Progenitor cell of endocrine pancreas (in vitro differentiated cells): ENCODE measurements around the gene CD300C. TPM values are rescaled to one million over a fixed set of nuclear protein-coding genes. Genes with fewer than 3 reads are reported as not detected.

Experiments used
- DNase-seq: peaks from one replicate; pipeline ENCODE4 v3.0.0; 2021; ENCODE audit warnings: low spot score; ENCODE audit not compliant: unreplicated experiment
- H3K27ac Mint-ChIP-seq: 2 replicates; pipeline ENCODE4 v1.8.0; 2021; ENCODE audit warnings: mild to moderate bottlenecking, moderate library complexity, mixed read lengths
- H3K27me3 Mint-ChIP-seq: 2 replicates; pipeline ENCODE4 v1.8.0; 2021; ENCODE audit warnings: mixed read lengths
- H3K36me3 Mint-ChIP-seq: 2 replicates; pipeline ENCODE4 v1.8.0; 2022; ENCODE audit warnings: mixed read lengths; ENCODE audit not compliant: insufficient read depth
- H3K4me1 Mint-ChIP-seq: 2 replicates; pipeline ENCODE4 v1.8.0; 2021; ENCODE audit warnings: low read depth, mixed read lengths
- H3K4me3 Mint-ChIP-seq: 2 replicates; pipeline ENCODE4 v1.8.0; 2021; ENCODE audit warnings: low read depth, mild to moderate bottlenecking, moderate library complexity, mixed read lengths
- H3K9me3 Mint-ChIP-seq: 2 replicates; pipeline ENCODE4 v1.8.0; 2021; ENCODE audit warnings: low read depth, mixed read lengths
- total RNA-seq: library from RNA; stranded (reverse); gene quantifications from 2 replicates; pipeline ENCODE4 v1.2.1, GENCODE V29; 2021
- TF ChIP-seq, protein P1 (sequence below): fragments of 200-600 bp; sonication (generic); IDR thresholded peaks from one replicate; pipeline ENCODE4 v1.5.0; 2021; ENCODE audit warnings: antibody characterized with exemption, mild to moderate bottlenecking; ENCODE audit not compliant: unreplicated experiment

The CD300C gene
- total RNA-seq, 1 donor from 2014 or later = not detected

DNA sequence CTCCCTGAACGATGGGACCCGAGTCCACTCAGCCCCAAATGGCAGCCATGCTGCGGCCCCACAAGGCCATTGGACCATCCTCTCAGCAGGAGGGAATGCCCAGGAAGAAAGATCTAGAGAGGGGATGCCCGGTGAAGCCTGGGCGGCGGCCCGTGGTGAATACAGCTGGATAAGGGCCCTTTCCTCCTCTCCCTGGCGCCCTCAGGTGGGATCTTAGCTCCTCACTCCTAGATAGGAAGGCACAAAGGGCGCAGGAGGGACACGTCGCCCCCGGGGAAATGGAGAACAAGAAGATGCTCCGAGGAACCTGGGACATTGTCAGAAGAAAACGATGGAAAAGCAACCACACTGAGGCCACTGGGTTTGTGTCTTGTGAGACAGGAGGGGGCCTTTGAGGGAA, 2.5 kb downstream of the CD300C start:
- H3K4me1 Mint-ChIP-seq = peaks cover 2% of the 10 kb centered on the region
- no peak overlapping the region for H3K27ac Mint-ChIP-seq
- H3K4me3 Mint-ChIP-seq = no peak overlapping the region
- H3K36me3 Mint-ChIP-seq = no peaks in the 10 kb centered on the region
- peaks cover 33% of the 10 kb centered on the region for H3K27me3 Mint-ChIP-seq
- no peaks in the 10 kb centered on the region for H3K9me3 Mint-ChIP-seq
- no peak for DNase-seq
- TF ChIP-seq, protein P1, sequence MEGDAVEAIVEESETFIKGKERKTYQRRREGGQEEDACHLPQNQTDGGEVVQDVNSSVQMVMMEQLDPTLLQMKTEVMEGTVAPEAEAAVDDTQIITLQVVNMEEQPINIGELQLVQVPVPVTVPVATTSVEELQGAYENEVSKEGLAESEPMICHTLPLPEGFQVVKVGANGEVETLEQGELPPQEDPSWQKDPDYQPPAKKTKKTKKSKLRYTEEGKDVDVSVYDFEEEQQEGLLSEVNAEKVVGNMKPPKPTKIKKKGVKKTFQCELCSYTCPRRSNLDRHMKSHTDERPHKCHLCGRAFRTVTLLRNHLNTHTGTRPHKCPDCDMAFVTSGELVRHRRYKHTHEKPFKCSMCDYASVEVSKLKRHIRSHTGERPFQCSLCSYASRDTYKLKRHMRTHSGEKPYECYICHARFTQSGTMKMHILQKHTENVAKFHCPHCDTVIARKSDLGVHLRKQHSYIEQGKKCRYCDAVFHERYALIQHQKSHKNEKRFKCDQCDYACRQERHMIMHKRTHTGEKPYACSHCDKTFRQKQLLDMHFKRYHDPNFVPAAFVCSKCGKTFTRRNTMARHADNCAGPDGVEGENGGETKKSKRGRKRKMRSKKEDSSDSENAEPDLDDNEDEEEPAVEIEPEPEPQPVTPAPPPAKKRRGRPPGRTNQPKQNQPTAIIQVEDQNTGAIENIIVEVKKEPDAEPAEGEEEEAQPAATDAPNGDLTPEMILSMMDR = no peak

DNA sequence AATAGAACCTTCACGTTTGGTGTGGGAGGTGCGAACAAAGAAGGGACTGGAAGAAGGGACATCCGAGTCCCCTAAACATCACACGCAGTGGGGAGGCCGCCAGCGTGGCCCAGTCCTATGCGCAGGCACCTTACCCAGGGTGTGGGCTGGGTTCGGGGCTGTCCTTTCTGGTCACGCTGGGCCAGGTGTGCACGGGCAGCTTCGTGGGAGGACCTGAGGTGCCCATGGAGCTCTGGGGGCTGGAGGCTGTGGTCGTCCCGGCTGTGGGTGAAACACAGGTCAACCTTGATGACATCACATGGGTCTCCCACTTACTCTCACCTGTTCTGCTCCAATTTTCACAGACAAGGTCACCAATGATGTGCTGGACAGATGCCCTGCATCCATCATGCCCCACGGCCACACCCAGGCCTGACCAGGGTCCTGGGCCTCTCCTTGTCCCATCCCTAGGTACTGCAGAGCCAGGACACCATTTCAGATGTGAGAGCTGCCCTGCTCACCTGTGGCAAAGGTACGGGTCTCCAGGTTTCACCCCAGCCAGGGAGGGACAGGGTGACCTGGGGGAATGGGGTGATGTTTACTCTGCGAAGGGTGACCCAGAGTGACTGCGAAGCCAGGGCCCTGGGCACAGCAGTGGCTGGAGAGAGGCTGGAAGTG, 3.1 kb downstream of the CD300C start:
- TF ChIP-seq, protein P1 = no peak
- no peaks in the 10 kb centered on the region for H3K36me3 Mint-ChIP-seq
- no peak for DNase-seq
- peaks cover 2% of the 10 kb centered on the region for H3K4me1 Mint-ChIP-seq
- H3K9me3 Mint-ChIP-seq = no peaks in the 10 kb centered on the region
- H3K27ac Mint-ChIP-seq = no peak overlapping the region
- no peak overlapping the region for H3K4me3 Mint-ChIP-seq
- H3K27me3 Mint-ChIP-seq = peaks cover 33% of the 10 kb centered on the region

DNA sequence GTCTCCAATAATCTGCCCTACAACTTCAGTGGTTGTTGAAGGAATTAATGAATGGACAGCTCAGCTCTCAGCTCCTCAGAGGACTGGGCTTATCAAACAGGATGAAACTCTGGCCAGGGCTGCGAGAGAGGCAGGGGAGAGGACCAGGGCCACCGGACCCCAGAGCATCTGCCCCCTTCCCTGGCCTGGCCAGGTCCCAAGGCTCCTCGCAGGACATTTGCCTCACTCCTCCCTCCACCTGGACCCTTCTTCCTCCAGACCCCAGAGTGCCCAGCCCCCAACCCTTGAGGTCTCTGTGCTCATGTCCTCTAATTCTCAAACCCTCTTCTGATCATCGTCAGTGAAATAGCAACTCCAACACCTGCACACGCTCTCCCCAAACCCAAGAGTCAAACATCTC, 3.7 kb downstream of the CD300C start:
- H3K4me3 Mint-ChIP-seq = no peak overlapping the region
- H3K36me3 Mint-ChIP-seq = no peaks in the 10 kb centered on the region
- H3K27ac Mint-ChIP-seq = no peak overlapping the region
- H3K4me1 Mint-ChIP-seq = peaks cover 2% of the 10 kb centered on the region
- peaks cover 32% of the 10 kb centered on the region for H3K27me3 Mint-ChIP-seq
- TF ChIP-seq, protein P1 = no peak
- no peak for DNase-seq
- H3K9me3 Mint-ChIP-seq = no peaks in the 10 kb centered on the region

DNA sequence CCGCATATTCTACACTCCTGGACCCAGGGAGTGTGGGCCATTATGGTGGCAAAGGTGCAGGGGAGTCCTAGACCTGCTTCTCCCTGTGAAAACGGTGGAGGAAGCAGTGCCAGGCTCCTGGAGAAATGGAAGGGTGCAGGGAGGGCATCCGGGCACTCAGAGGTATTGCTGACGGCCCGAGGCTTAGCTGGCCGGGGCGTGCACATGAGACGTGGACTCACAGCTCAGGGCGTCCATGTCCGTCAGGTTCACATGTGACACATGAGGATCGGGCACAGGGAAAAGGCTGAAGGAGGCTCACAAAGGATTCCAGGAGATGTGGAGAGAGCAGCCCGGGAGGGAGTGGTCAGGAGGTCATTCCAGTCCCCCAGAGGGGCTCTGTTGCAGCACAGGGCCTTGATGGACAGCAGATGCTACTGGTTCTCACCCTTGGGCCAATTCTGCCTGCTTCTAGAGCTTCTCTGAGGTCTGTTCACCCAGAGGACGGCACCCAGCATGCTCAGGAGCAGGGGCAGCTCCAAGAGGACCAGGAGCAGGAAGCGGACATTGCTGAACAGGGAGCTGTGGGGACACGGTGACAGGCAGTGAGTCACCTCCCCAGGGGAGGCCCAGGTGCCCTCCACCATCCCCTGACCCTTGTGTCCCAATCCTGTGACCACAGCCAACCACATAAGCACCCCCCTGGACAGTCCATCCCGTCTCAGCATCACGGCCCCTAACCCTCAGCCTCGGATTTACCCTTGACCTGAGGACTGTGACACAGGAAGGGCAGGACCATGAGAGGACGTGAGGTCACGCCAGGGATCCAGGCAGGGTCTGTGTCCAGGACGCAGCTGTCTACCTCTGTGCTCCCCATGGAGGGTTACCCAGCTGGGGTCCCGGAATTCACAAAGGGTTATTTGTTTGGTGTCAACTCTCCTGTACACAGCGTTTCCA, 4.5 kb downstream of the CD300C start:
- no peaks in the 10 kb centered on the region for H3K9me3 Mint-ChIP-seq
- H3K27ac Mint-ChIP-seq = no peak overlapping the region
- H3K4me3 Mint-ChIP-seq = no peak overlapping the region
- H3K4me1 Mint-ChIP-seq = peaks cover 2% of the 10 kb centered on the region
- H3K27me3 Mint-ChIP-seq = peaks cover 38% of the 10 kb centered on the region
- TF ChIP-seq, protein P1 = no peak
- no peak for DNase-seq
- no peaks in the 10 kb centered on the region for H3K36me3 Mint-ChIP-seq

DNA sequence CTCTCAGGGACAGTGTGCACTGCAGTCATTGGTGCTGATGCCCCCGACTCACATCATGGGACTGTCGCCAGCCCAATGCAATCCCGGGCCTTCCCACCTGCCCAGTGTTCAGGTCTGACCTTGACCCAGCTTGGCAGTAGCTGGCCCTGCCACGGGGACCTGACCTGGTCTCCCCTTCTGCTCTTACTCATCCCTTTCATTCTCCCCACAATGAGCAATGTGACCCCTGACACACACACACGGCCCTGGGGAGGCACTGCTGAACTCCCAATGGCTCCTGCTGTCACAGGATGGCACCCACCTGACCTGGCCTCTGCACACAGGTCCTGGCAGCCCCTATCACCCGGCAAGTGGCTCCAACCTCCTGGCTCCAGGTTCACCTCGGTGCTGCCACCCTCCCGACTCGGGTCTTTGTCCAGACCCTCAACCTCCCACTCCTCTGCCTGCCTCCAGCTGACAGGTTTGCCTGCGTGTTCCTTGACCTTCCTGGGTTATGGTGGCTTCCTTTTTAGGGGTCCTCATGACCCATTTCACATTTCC, 6.6 kb downstream of the CD300C start:
- Mint-ChIP-seq H3K4me3 (no peak overlapping the region), H3K36me3 (no peaks in the 10 kb centered on the region), H3K27ac (no peak overlapping the region), H3K4me1 (no peaks in the 10 kb centered on the region), H3K27me3 (peaks cover 38% of the 10 kb centered on the region), H3K9me3 (no peaks in the 10 kb centered on the region)
- no peak for DNase-seq
- TF ChIP-seq, protein P1 = no peak
